Dedifferentiated amniotic fluid mesenchymal stem cell (primary cell): ENCODE measurements around the gene GASK1A.
A peak's percentile ranks its signal among the peaks of the same experiment; 100 is the strongest.

Experiments used
- DNase-seq: peaks from one replicate; pipeline ENCODE4 v3.0.0-alpha.2; 2016; ENCODE audit errors: extremely low spot score

Gene GASK1A

GRCh38 chr3:42982645-42983412 is 3.7 kb downstream of the GASK1A start:
- DNase-seq = no peak

GRCh38 chr3:42983927-42984326 is 4.8 kb downstream of the GASK1A start:
- DNase-seq = no peak

- no peak for DNase-seq
Observed at GRCh38 chr3:42984701-42985100, 5.6 kb downstream of the GASK1A start.

GRCh38 chr3:42988097-42988496 is 9.0 kb downstream of the GASK1A start:
- no peak for DNase-seq

GRCh38 chr3:42988566-42988965 is 9.5 kb downstream of the GASK1A start:
- no peak for DNase-seq

GRCh38 chr3:42991341-42992315 is 12.5 kb downstream of the GASK1A start:
- no peak for DNase-seq

- DNase-seq = no peak
Observed at GRCh38 chr3:42994595-42994994, 15.5 kb downstream of the GASK1A start.

- DNase-seq = no peak
Observed at GRCh38 chr3:42996021-42996420, 16.9 kb downstream of the GASK1A start.

- DNase-seq = no peak
Observed at GRCh38 chr3:42996633-42997075, 17.5 kb downstream of the GASK1A start.

- no peak for DNase-seq
Observed at GRCh38 chr3:42999212-42999611, 20.1 kb downstream of the GASK1A start.

GRCh38 chr3:42999632-43000031 is 20.5 kb downstream of the GASK1A start:
- DNase-seq = no peak

- no peak for DNase-seq
Observed at GRCh38 chr3:43000387-43000786, 21.3 kb downstream of the GASK1A start.

- peak; percentile 94 for DNase-seq
Observed at GRCh38 chr3:43001094-43001553, 22.0 kb downstream of the GASK1A start.

GRCh38 chr3:43001556-43002121 is 22.5 kb downstream of the GASK1A start:
- DNase-seq = no peak

- no peak for DNase-seq
Observed at GRCh38 chr3:43004282-43004681, 25.2 kb downstream of the GASK1A start.

GRCh38 chr3:43005253-43005652 is 26.1 kb downstream of the GASK1A start:
- DNase-seq = no peak

- DNase-seq = no peak
Observed at GRCh38 chr3:43005981-43006380, 26.9 kb downstream of the GASK1A start.

- DNase-seq = no peak
Observed at GRCh38 chr3:43006825-43007224, 27.7 kb downstream of the GASK1A start.

- DNase-seq = no peak
Observed at GRCh38 chr3:43009547-43009946, 30.4 kb downstream of the GASK1A start.

GRCh38 chr3:43010638-43011037 is 31.5 kb downstream of the GASK1A start:
- DNase-seq = no peak

- DNase-seq = no peak
Observed at GRCh38 chr3:43011638-43012037, 32.5 kb downstream of the GASK1A start.

- DNase-seq = no peak
Observed at GRCh38 chr3:43012174-43012573, 33.1 kb downstream of the GASK1A start.
